ENCODE measurements around the gene FBXO17. TPM values are rescaled to one million over a fixed set of nuclear protein-coding genes. Genes with fewer than 3 reads are reported as not detected.

Gene FBXO17
- polyA plus RNA-seq, 1 donor from 2014 or later = not detected

- no peak overlapping the region for H3K27ac ChIP-seq (ENCODE audit: low read length)
- no peak overlapping the region for H3K4me3 ChIP-seq (ENCODE audit: low read length)
- no peaks in the 10 kb centered on the region for H4K20me1 ChIP-seq (ENCODE audit: insufficient read depth)
- no peak overlapping the region for H3K4me2 ChIP-seq (ENCODE audit: low read length)
- H3F3A ChIP-seq (ENCODE audit: insufficient read depth, low read length, poor library complexity, severe bottlenecking) = no peaks in the 10 kb centered on the region
- no peaks in the 10 kb centered on the region for H3K36me3 ChIP-seq (ENCODE audit: insufficient read depth, low read length)
- H3K79me2 ChIP-seq (replicated peaks; ENCODE audit: insufficient read depth, low read length) = no peaks in the 10 kb centered on the region
- no peak overlapping the region for H2AFZ ChIP-seq (ENCODE audit: low read depth, low read length)
- no peaks in the 10 kb centered on the region for H3K9me3 ChIP-seq (ENCODE audit: low read length)
- no peak for TF ChIP-seq EZH2 (IDR thresholded peaks at IDR 0.05; ENCODE audit: borderline replicate concordance, insufficient read depth, low read length, poor library complexity, severe bottlenecking)
- TF ChIP-seq RAD21 (conservative IDR thresholded peaks at IDR 0.05) = no peak
- TF ChIP-seq POLR2AphosphoS5 (IDR thresholded peaks at IDR 0.05) = no peak
- no peak for TF ChIP-seq REST (IDR thresholded peaks at IDR 0.05; ENCODE audit: borderline replicate concordance)
- TF ChIP-seq MXI1 (conservative IDR thresholded peaks at IDR 0.05; ENCODE audit: poor library complexity, severe bottlenecking) = no peak
- TF ChIP-seq TAF1 (IDR thresholded peaks at IDR 0.05; ENCODE audit: low read depth) = no peak
- TF ChIP-seq EP300 (conservative IDR thresholded peaks at IDR 0.05; ENCODE audit: poor library complexity, severe bottlenecking) = no peak
- TF ChIP-seq CTCF (IDR thresholded peaks at IDR 0.05; ENCODE audit: poor library complexity, severe bottlenecking) = no peak
- TF ChIP-seq SMC3 (conservative IDR thresholded peaks at IDR 0.05; ENCODE audit: poor library complexity) = no peak
- H3K27me3 ChIP-seq (ENCODE audit: insufficient read depth, low read depth, low read length) = no peaks in the 10 kb centered on the region
- H3K9ac ChIP-seq (ENCODE audit: low read length) = no peak overlapping the region
- no peaks in the 10 kb centered on the region for H3K9me2 ChIP-seq (ENCODE audit: insufficient read depth, low read length)
These were observed 70.7 kb downstream of the FBXO17 start for GRCh38 chr19:38904581-38905539.

GRCh38 chr19:38901683-38902082 lies 73.9 kb downstream of the FBXO17 start:
- Histone ChIP-seq H3K4me3 (ENCODE audit: low read length) (no peak overlapping the region), H4K20me1 (ENCODE audit: insufficient read depth) (no peaks in the 10 kb centered on the region), H3K27me3 (ENCODE audit: insufficient read depth, low read depth, low read length) (no peaks in the 10 kb centered on the region), H2AFZ (ENCODE audit: low read depth, low read length) (no peak overlapping the region), H3K36me3 (ENCODE audit: insufficient read depth, low read length) (no peaks in the 10 kb centered on the region), H3K9ac (ENCODE audit: low read length) (no peak overlapping the region), H3K9me2 (ENCODE audit: insufficient read depth, low read length) (no peaks in the 10 kb centered on the region), H3F3A (ENCODE audit: insufficient read depth, low read length, poor library complexity, severe bottlenecking) (no peaks in the 10 kb centered on the region), H3K79me2 (replicated peaks; ENCODE audit: insufficient read depth, low read length) (no peaks in the 10 kb centered on the region), H3K9me3 (ENCODE audit: low read length) (no peaks in the 10 kb centered on the region), H3K4me2 (ENCODE audit: low read length) (no peak overlapping the region), H3K27ac (ENCODE audit: low read length) (no peak overlapping the region)
- TF ChIP-seq REST (IDR thresholded peaks at IDR 0.05; ENCODE audit: borderline replicate concordance) (no peak), CTCF (IDR thresholded peaks at IDR 0.05; ENCODE audit: poor library complexity, severe bottlenecking) (no peak), TAF1 (IDR thresholded peaks at IDR 0.05; ENCODE audit: low read depth) (no peak), SMC3 (conservative IDR thresholded peaks at IDR 0.05; ENCODE audit: poor library complexity) (no peak), MXI1 (conservative IDR thresholded peaks at IDR 0.05; ENCODE audit: poor library complexity, severe bottlenecking) (no peak), EP300 (conservative IDR thresholded peaks at IDR 0.05; ENCODE audit: poor library complexity, severe bottlenecking) (no peak), RAD21 (conservative IDR thresholded peaks at IDR 0.05) (no peak), EZH2 (IDR thresholded peaks at IDR 0.05; ENCODE audit: borderline replicate concordance, insufficient read depth, low read length, poor library complexity, severe bottlenecking) (no peak), POLR2AphosphoS5 (IDR thresholded peaks at IDR 0.05) (no peak)

Data from neural cell (in vitro differentiated cells).